IMR-90 (cell line): ENCODE measurements around the gene FRMD5. TPM values are rescaled to one million over a fixed set of nuclear protein-coding genes. Genes with fewer than 3 reads are reported as not detected.

ENCODE experiments used
- ATAC-seq: fragments of 200-7000 bp; cut with Tn5 transposase; 2 replicates; pipeline ENCODE4 v1.9.1; 2020; ENCODE audit warnings: low read depth, mild to moderate bottlenecking, moderate library complexity
- BruUV-seq: library from RNA; stranded (reverse); fragments of 400-500 nt; replicated peaks from 2 replicates; lab custom pipeline; 2021; lab: Mats Ljungman, UMichigan
- CTCF ChIA-PET: fragments of 300-600 bp; formaldehyde crosslinking; extraction: SDS; loops from one replicate; lab custom pipeline; 2021; ENCODE audit warnings: antibody characterized with exemption; lab: Yijun Ruan, JAX
- POLR2A ChIA-PET: fragments of 300-600 bp; sonication (Branson Sonifier 250); formaldehyde crosslinking; loops from one replicate; lab custom pipeline; 2022; ENCODE audit warnings: antibody characterized with exemption; ENCODE audit not compliant: unreplicated experiment; lab: Charles Lee
- DNase-seq: peaks from one replicate; pipeline ENCODE4 v3.0.0; 2013
- H2AFZ ChIP-seq: replicated peaks from 2 replicates; pipeline ENCODE3; 2013; ENCODE audit warnings: low read length, mild to moderate bottlenecking; ENCODE audit not compliant: poor library complexity
- H2AK5ac ChIP-seq: 2 replicates; pipeline ENCODE4 v1.6.1; 2013; ENCODE audit warnings: low read depth, low read length, inconsistent platforms
- H2AK9ac ChIP-seq: replicated peaks from 2 replicates; pipeline ENCODE3; 2013; ENCODE audit warnings: mild to moderate bottlenecking, low read depth, low read length, moderate library complexity; ENCODE audit not compliant: poor library complexity
- H2BK120ac ChIP-seq: 2 replicates; pipeline ENCODE4 v1.6.1; 2013; ENCODE audit warnings: low read depth, low read length, inconsistent platforms
- H2BK15ac ChIP-seq: 3 replicates; pipeline ENCODE4 v1.6.1; 2013; ENCODE audit warnings: low read depth, low read length, inconsistent platforms
- H2BK20ac ChIP-seq: 2 replicates; pipeline ENCODE4 v1.6.1; 2013; ENCODE audit warnings: low read depth, mild to moderate bottlenecking, inconsistent platforms, low read length, moderate library complexity
- H2BK5ac ChIP-seq: 2 replicates; pipeline ENCODE4 v1.6.1; 2013; ENCODE audit warnings: mild to moderate bottlenecking, low read depth, low read length, inconsistent platforms; ENCODE audit not compliant: poor library complexity, severe bottlenecking
- H3K14ac ChIP-seq: replicated peaks from 2 replicates; pipeline ENCODE4 v1.6.1; 2013; ENCODE audit warnings: low read depth, low read length, inconsistent platforms
- H3K18ac ChIP-seq: 2 replicates; pipeline ENCODE4 v1.6.1; 2013; ENCODE audit warnings: low read depth, low read length, control low read depth
- H3K23ac ChIP-seq: 2 replicates; pipeline ENCODE4 v1.6.1; 2013; ENCODE audit warnings: low read depth, low read length, inconsistent platforms
- H3K27ac ChIP-seq: 2 replicates; pipeline ENCODE4 v1.5.1; 2013; ENCODE audit warnings: mild to moderate bottlenecking, control low read depth, low read length; ENCODE audit not compliant: insufficient read depth
- H3K27me3 ChIP-seq: 2 replicates; pipeline ENCODE4 v1.6.1; 2013; ENCODE audit warnings: low read length; ENCODE audit not compliant: control insufficient read depth, insufficient read depth
- H3K36me3 ChIP-seq: 2 replicates; pipeline ENCODE4 v1.6.1; 2013; ENCODE audit warnings: low read length, mixed read lengths; ENCODE audit not compliant: control insufficient read depth, insufficient read depth
- H3K4ac ChIP-seq: 2 replicates; pipeline ENCODE4 v1.6.1; 2013; ENCODE audit warnings: low read depth, low read length, inconsistent platforms
- H3K4me1 ChIP-seq: 2 replicates; pipeline ENCODE4 v1.6.1; 2013; ENCODE audit warnings: low read length, mixed read lengths; ENCODE audit not compliant: control insufficient read depth, insufficient read depth
- H3K4me2 ChIP-seq: 2 replicates; pipeline ENCODE4 v1.6.1; 2013; ENCODE audit warnings: low read depth, mild to moderate bottlenecking, control low read depth, low read length, moderate library complexity
- H3K4me3 ChIP-seq: 2 replicates; pipeline ENCODE4 v1.5.1; 2013; ENCODE audit warnings: low read depth, mild to moderate bottlenecking, control low read depth, low read length, moderate library complexity; ENCODE audit not compliant: insufficient read depth
- H3K56ac ChIP-seq: 2 replicates; pipeline ENCODE4 v1.6.1; 2013; ENCODE audit warnings: low read length, inconsistent platforms; ENCODE audit not compliant: insufficient read depth; ENCODE audit errors: extremely low read depth
- H3K79me1 ChIP-seq, 2 experiments: 2 replicates each; pipeline ENCODE4 v1.6.1; 2013; ENCODE audit warnings: low read length in 2 of 2, inconsistent platforms in 1 of 2, low read depth in 1 of 2
- H3K9ac ChIP-seq: 2 replicates; pipeline ENCODE4 v1.6.1; 2013; ENCODE audit warnings: low read depth, low read length, control low read depth
- H3K9me1 ChIP-seq: 2 replicates; pipeline ENCODE4 v1.6.1; 2013; ENCODE audit warnings: low read length, inconsistent platforms; ENCODE audit not compliant: insufficient read depth
- H3K9me3 ChIP-seq: 2 replicates; pipeline ENCODE4 v1.6.1; 2013; ENCODE audit warnings: low read length; ENCODE audit not compliant: control insufficient read depth, insufficient read depth
- H4K20me1 ChIP-seq: 2 replicates; pipeline ENCODE4 v1.6.1; 2013; ENCODE audit warnings: low read length, inconsistent platforms; ENCODE audit not compliant: insufficient read depth
- H4K5ac ChIP-seq: 2 replicates; pipeline ENCODE4 v1.6.1; 2013; ENCODE audit warnings: mild to moderate bottlenecking, low read depth, low read length, control low read depth
- H4K8ac ChIP-seq, 2 experiments: 2 replicates each; pipeline ENCODE4 v1.6.1; 2013; ENCODE audit warnings: low read depth in 2 of 2, low read length in 2 of 2, control low read depth in 1 of 2, inconsistent platforms in 1 of 2
- H4K91ac ChIP-seq: 2 replicates; pipeline ENCODE4 v1.6.1; 2013; ENCODE audit warnings: low read depth, low read length, inconsistent platforms; ENCODE audit not compliant: insufficient read depth
- BHLHE40 ChIP-seq: fragments of 150-350 bp; IDR thresholded peaks from 2 replicates; pipeline ENCODE4 v1.6.1; 2016; ENCODE audit warnings: mild to moderate bottlenecking, low read depth, low read length
- CHD1 ChIP-seq: IDR thresholded peaks from 2 replicates; pipeline ENCODE4 v1.6.1; 2012; ENCODE audit warnings: low read depth, low read length, improper control_type of control experiment
- MAFK ChIP-seq: IDR thresholded peaks from 2 replicates; pipeline ENCODE4 v1.6.1; 2012; ENCODE audit warnings: low read depth, low read length, improper control_type of control experiment
- MAZ ChIP-seq: IDR thresholded peaks from 2 replicates; pipeline ENCODE4 v1.6.1; 2012; ENCODE audit warnings: low read depth, mild to moderate bottlenecking, low read length, improper control_type of control experiment, moderate library complexity, borderline replicate concordance
- MXI1 ChIP-seq: IDR thresholded peaks from 2 replicates; pipeline ENCODE4 v1.6.1; 2012; ENCODE audit warnings: low read depth, mild to moderate bottlenecking, low read length, moderate library complexity, borderline replicate concordance
- POLR2A ChIP-seq: IDR thresholded peaks from 2 replicates; pipeline ENCODE4 v1.6.1; 2012; ENCODE audit warnings: mild to moderate bottlenecking, low read depth, low read length
- RCOR1 ChIP-seq: IDR thresholded peaks from 2 replicates; pipeline ENCODE4 v1.6.1; 2012; ENCODE audit warnings: mild to moderate bottlenecking, low read length, improper control_type of control experiment; ENCODE audit not compliant: insufficient replicate concordance
- WGBS, 2 experiments: methylation state at CpG; one replicate each; pipeline versions ENCODE4 v1.1.5 to v1.1.7; 2013; ENCODE audit warnings: missing lambda C conversion rate in 2 of 2; ENCODE audit not compliant: insufficient read length in 1 of 2; ENCODE audit errors: extremely low coverage in 2 of 2; 5-methylcytosine and 5-hydroxymethylcytosine counted together
- dilution Hi-C: fragments of 300-500 bp; cut with HindIII; formaldehyde crosslinking; loops from one replicate; pipeline ENCODE4 v1.14.3; 2018; ENCODE audit warnings: low sequenced_read_pairs; ENCODE audit not compliant: unreplicated experiment
- in situ Hi-C: fragments of 300-500 bp; cut with MboI; formaldehyde crosslinking; loops from 3 replicates; pipeline ENCODE4 v1.14.3; 2019; ENCODE audit warnings: low sequenced_read_pairs, inconsistent platforms, mixed read lengths
- intact Hi-C: fragments of 100-400 bp; cut with micrococcal nuclease; formaldehyde crosslinking; loops from 2 replicates; pipeline ENCODE4 v1.10.0; 2022
- polyA plus RNA-seq, 3 experiments: library from polyadenylated mRNA; depleted of rRNA; stranded (reverse); fragments of >200 nt; gene quantifications; 2 replicates each; pipeline ENCODE4 v1.2.3, GENCODE V29; 2012; ENCODE audit warnings: low replicate concordance in 1 of 3
- total RNA-seq: library from RNA; depleted of rRNA; stranded (reverse); fragments of >200 nt; gene quantifications from 2 replicates; pipeline ENCODE4 v1.2.3, GENCODE V29; 2012
- TF ChIP-seq, protein P1 (sequence below): fragments of 150-350 bp; IDR thresholded peaks from 2 replicates; pipeline ENCODE4 v1.6.1; 2017; ENCODE audit warnings: mild to moderate bottlenecking, antibody characterized with exemption, low read length, low read depth

Gene FRMD5
- total and polyA plus RNA-seq, 2 of the 4 experiments (the other 2 are of a cell fraction): 4.1 to 5.4 TPM

- Histone ChIP-seq H4K8ac (no peak overlapping the region), H3K18ac (no peak overlapping the region), H2BK120ac (no peak overlapping the region), H3K9me3 (no peaks in the 10 kb centered on the region), H2BK15ac (no peak overlapping the region), H2BK5ac (no peak overlapping the region), H3K36me3 (no peaks in the 10 kb centered on the region), H2AK9ac (no peak overlapping the region), H3K27me3 (no peaks in the 10 kb centered on the region), H4K20me1 (no peaks in the 10 kb centered on the region), H4K5ac (no peak overlapping the region), H3K4ac (no peak overlapping the region), H3K27ac (no peak overlapping the region), H2BK20ac (no peak overlapping the region), H3K9me1 (no peaks in the 10 kb centered on the region), H3K56ac (no peak overlapping the region), H3K79me1 (no peaks in the 10 kb centered on the region), H3K23ac (no peak overlapping the region), H3K14ac (no peak overlapping the region), H3K4me1 (no peaks in the 10 kb centered on the region), H2AFZ (no peak overlapping the region), H2AK5ac (no peak overlapping the region), H3K9ac (no peak overlapping the region), H3K4me3 (no peak overlapping the region), H3K4me2 (no peak overlapping the region), H4K91ac (no peak overlapping the region)
- no TSS peak for BruUV-seq
- no peak for DNase-seq
- POLR2A ChIA-PET: no interaction called here
- CTCF ChIA-PET: no interaction called here
- WGBS, 2 experiments: no CpG with 5 or more reads among the region's 5 CpGs
- ATAC-seq: no peak
- in situ Hi-C loops: no loop called here
- intact Hi-C loops: no loop called here
- dilution Hi-C loops: no loop called here
- no peak for TF ChIP-seq BHLHE40
- TF ChIP-seq, protein P1, sequence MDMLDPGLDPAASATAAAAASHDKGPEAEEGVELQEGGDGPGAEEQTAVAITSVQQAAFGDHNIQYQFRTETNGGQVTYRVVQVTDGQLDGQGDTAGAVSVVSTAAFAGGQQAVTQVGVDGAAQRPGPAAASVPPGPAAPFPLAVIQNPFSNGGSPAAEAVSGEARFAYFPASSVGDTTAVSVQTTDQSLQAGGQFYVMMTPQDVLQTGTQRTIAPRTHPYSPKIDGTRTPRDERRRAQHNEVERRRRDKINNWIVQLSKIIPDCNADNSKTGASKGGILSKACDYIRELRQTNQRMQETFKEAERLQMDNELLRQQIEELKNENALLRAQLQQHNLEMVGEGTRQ: no peak
- no peak for TF ChIP-seq RCOR1
- no peak for TF ChIP-seq CHD1
- TF ChIP-seq MAZ: no peak
- no peak for TF ChIP-seq MXI1
- no peak for TF ChIP-seq MAFK
- no peak for TF ChIP-seq POLR2A
Observed at GRCh38 chr15:43977072-43977884, 217.8 kb downstream of the FRMD5 start.
